Mucosa of rectum (tissue), 2 donors: ENCODE measurements around the gene PCDHGA1.

Experiments
- H3K27ac ChIP-seq, 2 donors: one replicate each; pipeline ENCODE4 v1.7.0; 2013; ENCODE audit warnings: inconsistent platforms in 2 of 2, low read depth in 2 of 2, low read length in 2 of 2
- H3K27me3 ChIP-seq, 2 donors: one replicate each; pipeline ENCODE4 v1.7.0; 2013; ENCODE audit warnings: low read length in 2 of 2; ENCODE audit not compliant: control insufficient read depth in 2 of 2, insufficient read depth in 2 of 2
- H3K36me3 ChIP-seq, 2 donors: one replicate each; pipeline ENCODE4 v1.7.0; 2013; ENCODE audit warnings: low read length in 2 of 2; ENCODE audit not compliant: control insufficient read depth in 2 of 2, insufficient read depth in 2 of 2
- H3K4me1 ChIP-seq, 2 donors: one replicate each; pipeline ENCODE4 v1.7.0; 2013; ENCODE audit warnings: low read length in 2 of 2, mild to moderate bottlenecking in 1 of 2; ENCODE audit not compliant: control insufficient read depth in 2 of 2, insufficient read depth in 2 of 2
- H3K4me3 ChIP-seq, 2 donors: one replicate each; pipeline ENCODE4 v1.7.0; 2013; ENCODE audit warnings: low read length in 2 of 2
- H3K9ac ChIP-seq, 2 donors: one replicate each; pipeline ENCODE4 v1.7.0; 2013; ENCODE audit warnings: low read length in 2 of 2, low read depth in 1 of 2, mild to moderate bottlenecking in 1 of 2
- H3K9me3 ChIP-seq, 2 donors: one replicate each; pipeline ENCODE4 v1.7.0; 2013; ENCODE audit warnings: low read length in 2 of 2; ENCODE audit not compliant: control insufficient read depth in 2 of 2
- donor health status: healthy.
- donor health status: Normal muscosa, but diverticular disease.

PCDHGA1 gene

DNA sequence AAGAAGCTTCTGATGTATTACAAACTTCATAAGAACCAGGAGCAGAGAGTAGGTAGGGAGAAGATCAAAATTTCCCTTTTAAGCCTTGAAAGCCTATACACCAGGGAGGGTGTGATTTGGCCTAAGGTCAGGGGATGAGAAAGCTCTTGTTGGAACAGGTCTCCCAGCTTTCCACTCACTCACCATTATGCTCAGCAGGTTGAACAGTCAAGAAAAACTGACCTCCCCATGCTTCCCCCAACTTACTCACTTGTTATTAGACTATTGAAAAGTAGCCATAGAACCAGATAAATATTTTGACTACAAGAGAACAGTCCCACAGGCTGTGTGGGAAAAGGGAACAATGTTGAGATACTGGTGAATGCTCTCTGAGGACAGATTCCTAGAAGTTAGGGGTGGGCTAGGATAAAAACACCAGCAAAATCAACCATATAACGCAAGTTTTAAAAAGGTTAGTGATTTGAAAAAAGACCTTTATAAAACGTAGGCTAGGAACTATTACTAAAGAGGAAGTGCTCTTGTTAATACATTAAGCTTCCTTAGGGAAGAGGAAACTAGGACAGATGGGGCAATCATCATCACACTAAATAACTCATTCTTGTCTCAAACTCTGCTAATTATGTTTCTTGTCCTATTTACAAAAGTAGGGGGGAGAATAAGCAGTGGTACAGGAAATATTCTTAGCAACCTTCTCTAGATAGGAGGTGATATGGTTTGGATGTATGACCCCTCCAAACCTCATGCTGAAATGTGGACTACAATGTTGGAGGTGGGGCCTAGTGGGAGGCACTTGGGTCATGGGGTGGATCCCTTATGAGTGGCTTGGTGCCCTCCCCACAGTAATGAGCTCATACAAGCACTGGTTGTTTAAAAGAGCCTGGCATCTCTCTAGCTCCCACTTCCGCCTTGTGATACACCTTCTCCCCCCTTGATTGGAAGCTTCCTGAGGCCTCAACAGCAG, 189.6 kb downstream of the PCDHGA1 start:
- H3K4me1 ChIP-seq = peaks cover 14 to 16% of the 10 kb centered on the region in 2 donors

DNA sequence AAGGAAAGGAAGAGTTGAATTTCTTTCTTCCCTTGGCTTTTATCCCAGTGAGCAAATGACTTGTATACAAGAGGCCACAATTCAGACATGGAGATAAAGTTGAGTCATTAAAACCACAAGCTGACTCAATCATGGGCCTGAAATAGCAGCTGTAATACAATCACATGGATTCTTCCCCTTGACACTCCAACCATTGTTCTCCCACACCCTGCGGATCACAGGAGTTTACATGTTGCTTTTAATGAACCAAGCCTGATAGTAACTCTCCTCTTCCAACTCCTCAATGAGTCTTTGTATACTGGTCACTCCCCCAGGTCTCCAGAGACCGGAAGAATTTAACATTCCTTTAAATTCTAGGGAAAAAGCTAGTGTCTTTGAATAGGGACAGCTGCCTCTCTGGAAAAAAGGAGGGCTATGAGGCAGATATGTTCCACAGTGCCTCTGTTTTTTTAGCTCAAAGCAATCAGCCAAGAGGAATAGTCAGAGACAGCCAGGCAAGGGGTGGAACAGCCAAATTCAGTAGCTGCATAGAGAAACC, 191.0 kb downstream of the PCDHGA1 start:
- H3K27me3 ChIP-seq = no peaks in the 10 kb centered on the region
- peak overlapping the region; percentile 78 to 79 for H3K27ac ChIP-seq
- no peak overlapping the region for H3K9ac ChIP-seq
- peaks cover 28 to 52% of the 10 kb centered on the region in 2 donors for H3K36me3 ChIP-seq
- no peaks in the 10 kb centered on the region for H3K9me3 ChIP-seq
- peaks cover 21 to 28% of the 10 kb centered on the region in 2 donors for H3K4me1 ChIP-seq
- no peak overlapping the region for H3K4me3 ChIP-seq

More for the DNA sequence above, 189.6 kb downstream of the PCDHGA1 start:
- Histone ChIP-seq H3K27me3 (no peaks in the 10 kb centered on the region), H3K9me3 (no peaks in the 10 kb centered on the region), H3K27ac (peak overlapping the region in 1 of 2 donors; percentile 78), H3K4me3 (no peak overlapping the region), H3K36me3 (peaks cover 26 to 54% of the 10 kb centered on the region in 2 donors), H3K9ac (no peak overlapping the region)

DNA sequence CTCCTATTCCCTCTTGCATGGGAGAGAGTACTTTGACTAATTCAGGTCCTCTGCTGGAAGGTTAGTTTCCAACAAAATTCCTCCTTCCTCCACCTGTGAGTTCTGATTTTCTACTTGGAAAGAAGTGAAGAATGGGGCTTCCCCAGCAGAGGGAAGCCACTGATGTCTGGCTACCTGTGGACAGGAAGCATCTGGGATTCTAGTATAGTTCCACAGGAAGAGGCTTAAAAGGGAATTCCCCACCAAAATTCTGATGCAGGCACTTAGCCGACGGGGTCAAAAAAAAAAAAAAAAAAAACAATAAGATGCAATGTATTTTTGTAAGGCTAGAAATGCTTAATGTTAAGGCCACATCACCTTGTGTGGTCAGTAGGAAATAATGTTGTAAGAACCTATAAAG, 192.0 kb downstream of the PCDHGA1 start:
- no peaks in the 10 kb centered on the region for H3K27me3 ChIP-seq
- no peak overlapping the region for H3K4me3 ChIP-seq
- H3K9ac ChIP-seq = no peak overlapping the region
- peaks cover 27 to 54% of the 10 kb centered on the region in 2 donors for H3K36me3 ChIP-seq
- H3K27ac ChIP-seq = peak overlapping the region in 1 of 2 donors; percentile 78
- no peaks in the 10 kb centered on the region for H3K9me3 ChIP-seq
- peaks cover 21 to 28% of the 10 kb centered on the region in 2 donors for H3K4me1 ChIP-seq

DNA sequence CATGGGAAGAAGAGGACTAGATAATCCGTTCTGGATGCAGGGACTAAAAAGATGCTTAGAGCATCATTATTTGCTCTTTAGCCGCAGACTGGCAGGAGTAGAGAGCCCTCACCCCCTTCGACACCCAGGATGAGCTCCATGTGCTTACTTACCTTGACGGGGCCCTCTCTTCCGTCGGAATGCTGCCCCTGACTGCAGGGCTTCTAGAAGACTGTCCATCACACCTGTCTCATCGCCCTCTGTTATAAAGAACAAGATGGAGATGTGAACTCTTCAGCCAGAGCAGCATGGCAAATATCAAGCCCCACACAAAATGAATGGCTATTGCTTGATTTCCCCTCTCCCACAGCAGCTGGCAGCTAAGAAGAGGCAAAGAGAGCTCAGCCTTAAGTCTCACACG, 193.7 kb downstream of the PCDHGA1 start:
- H3K4me3 ChIP-seq = no peak overlapping the region
- H3K27me3 ChIP-seq = no peaks in the 10 kb centered on the region
- H3K9me3 ChIP-seq = no peaks in the 10 kb centered on the region
- H3K4me1 ChIP-seq = peaks cover 21 to 28% of the 10 kb centered on the region in 2 donors
- H3K9ac ChIP-seq = no peak overlapping the region
- H3K27ac ChIP-seq = no peak overlapping the region
- peaks cover 29 to 58% of the 10 kb centered on the region in 2 donors for H3K36me3 ChIP-seq

DNA sequence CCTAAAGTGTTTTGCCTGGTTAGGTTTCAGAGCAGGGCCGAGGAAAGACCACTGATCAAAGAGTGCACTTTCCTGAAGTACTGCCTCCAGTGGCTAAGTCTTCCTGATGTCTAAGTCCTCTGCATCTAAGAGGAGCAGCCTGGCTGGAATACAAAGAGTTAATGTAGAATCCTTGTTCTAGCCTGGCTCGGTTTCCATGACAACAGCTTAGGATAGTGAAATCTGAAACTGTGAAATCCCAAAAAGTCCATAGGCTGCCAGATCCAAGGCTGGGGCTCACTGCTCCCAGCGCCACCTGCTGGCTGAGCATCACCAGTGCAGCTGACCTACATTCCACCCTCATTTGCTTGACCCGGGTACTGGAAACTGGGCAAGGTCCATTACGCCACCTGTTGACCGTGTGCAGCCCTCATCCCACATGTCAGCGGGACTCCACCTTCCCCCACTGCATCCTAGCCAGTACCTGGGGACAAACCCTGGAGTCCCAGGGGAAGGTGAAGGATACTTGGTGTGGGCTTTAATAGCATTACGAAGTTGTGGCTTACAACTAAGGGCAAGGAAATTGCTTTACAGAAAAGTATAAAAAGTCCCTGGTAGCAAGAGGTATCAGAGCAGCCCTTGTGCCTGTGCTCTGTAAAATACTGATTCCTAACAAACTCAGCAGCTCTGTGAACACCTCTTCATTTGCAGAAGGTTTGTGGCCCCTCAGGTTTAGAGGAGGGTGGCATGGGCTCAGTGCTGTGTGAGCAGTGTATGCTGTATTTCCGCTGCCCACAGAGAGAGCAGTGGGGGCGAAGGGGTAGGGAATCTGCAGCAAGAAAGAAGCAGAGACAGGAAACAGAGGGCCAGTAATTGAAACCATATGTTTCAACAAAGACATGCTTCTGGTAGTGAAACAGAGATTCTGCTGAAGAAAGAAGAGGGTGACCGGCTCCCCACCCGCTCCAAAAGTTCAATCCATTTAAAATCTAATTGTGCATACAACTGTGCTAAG, 194.6 kb downstream of the PCDHGA1 start:
- H3K4me3 ChIP-seq = no peak overlapping the region
- peak overlapping the region; percentile 16 to 32 for H3K27ac ChIP-seq
- H3K36me3 ChIP-seq = peaks cover 30 to 58% of the 10 kb centered on the region in 2 donors
- H3K9ac ChIP-seq = no peak overlapping the region
- H3K27me3 ChIP-seq = no peaks in the 10 kb centered on the region
- no peaks in the 10 kb centered on the region for H3K9me3 ChIP-seq
- H3K4me1 ChIP-seq = peaks cover 21 to 28% of the 10 kb centered on the region in 2 donors

DNA sequence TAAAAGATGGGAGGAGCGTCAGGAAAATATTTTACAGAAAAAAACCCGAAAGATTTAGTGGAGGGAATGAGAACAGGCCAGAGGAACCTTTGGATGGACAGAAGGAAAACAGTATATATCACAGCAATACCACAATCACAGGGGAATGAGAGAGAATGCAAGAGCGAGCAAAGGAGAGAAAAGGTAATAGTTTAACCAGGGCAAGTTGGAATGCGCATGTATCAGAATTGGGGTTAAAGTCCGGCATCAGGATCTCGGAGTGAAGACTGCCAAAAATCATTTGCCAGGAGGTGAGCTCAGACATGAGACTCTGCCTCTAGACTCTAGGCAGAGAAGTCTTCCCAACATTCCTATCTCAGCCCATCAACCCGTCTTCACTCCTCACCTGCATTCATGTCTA, 195.3 kb downstream of the PCDHGA1 start:
- peaks cover 30 to 56% of the 10 kb centered on the region in 2 donors for H3K36me3 ChIP-seq

DNA sequence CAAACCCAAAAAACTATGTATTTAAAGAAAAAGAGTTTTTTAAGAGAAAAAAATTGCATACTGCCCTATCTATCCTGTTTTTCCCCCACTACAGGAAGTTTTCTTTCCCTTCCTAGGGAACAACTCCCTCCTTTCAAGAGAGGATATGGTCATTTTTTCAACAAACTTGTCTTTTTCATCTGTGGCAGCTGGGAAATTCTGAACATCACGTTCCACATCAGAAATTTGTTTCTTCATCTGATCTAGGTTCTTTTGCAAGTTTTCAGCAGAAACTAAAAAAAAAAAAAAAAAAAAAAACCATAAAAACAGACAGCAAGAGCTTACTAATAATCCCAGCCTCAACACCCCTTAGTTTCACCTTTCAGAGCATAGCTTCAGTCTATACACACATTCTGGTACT, 197.1 kb downstream of the PCDHGA1 start:
- peaks cover 13 to 14% of the 10 kb centered on the region in 2 donors for H3K4me1 ChIP-seq
- H3K27me3 ChIP-seq = no peaks in the 10 kb centered on the region
- no peaks in the 10 kb centered on the region for H3K9me3 ChIP-seq
- H3K4me3 ChIP-seq = no peak overlapping the region
- no peak overlapping the region for H3K9ac ChIP-seq
- peaks cover 34 to 57% of the 10 kb centered on the region in 2 donors for H3K36me3 ChIP-seq
- H3K27ac ChIP-seq = no peak overlapping the region

More for the DNA sequence above, 195.3 kb downstream of the PCDHGA1 start:
- H3K4me3 ChIP-seq = no peak overlapping the region
- no peaks in the 10 kb centered on the region for H3K9me3 ChIP-seq
- H3K4me1 ChIP-seq = peaks cover 21 to 25% of the 10 kb centered on the region in 2 donors
- no peaks in the 10 kb centered on the region for H3K27me3 ChIP-seq
- H3K9ac ChIP-seq = no peak overlapping the region
- H3K27ac ChIP-seq = peak overlapping the region; percentile 16 to 22

DNA sequence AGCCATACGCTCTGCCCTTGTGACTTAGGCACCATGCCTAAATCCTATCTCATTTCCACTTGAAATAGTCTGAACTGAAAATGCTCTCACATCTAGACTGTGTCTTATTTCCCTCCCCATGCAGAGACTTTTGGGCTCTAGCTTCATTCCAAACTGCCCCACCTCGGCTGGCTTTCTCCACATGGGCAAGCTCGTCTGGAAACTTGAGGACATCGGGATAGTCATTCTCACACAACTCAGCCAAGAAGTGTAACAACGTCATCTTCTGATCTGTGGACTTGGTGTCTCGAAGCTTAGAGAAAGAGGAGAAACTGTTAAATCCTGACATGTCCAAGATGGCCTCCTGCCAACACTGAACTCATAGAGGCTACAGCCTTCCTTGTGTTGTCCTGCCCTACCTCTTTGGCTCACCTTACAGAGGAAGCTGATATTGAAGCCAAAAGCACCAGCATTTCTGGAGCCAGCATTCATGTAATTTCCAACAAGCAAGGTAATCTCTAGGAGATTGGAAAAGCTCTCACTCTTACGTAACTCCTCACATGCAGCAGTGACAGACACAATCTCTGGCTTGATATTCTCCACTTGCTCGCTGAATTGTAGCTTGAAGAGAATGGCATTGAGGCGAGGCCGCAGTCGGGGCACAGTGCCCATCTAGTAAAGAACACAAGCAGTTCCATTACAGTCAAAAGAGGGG, 198.1 kb downstream of the PCDHGA1 start:
- no peak overlapping the region for H3K9ac ChIP-seq
- H3K27me3 ChIP-seq = no peaks in the 10 kb centered on the region
- no peak overlapping the region for H3K27ac ChIP-seq
- H3K36me3 ChIP-seq = peaks cover 34 to 55% of the 10 kb centered on the region in 2 donors
- H3K4me1 ChIP-seq = peaks cover 12 to 13% of the 10 kb centered on the region in 2 donors
- H3K4me3 ChIP-seq = no peak overlapping the region
- no peaks in the 10 kb centered on the region for H3K9me3 ChIP-seq

DNA sequence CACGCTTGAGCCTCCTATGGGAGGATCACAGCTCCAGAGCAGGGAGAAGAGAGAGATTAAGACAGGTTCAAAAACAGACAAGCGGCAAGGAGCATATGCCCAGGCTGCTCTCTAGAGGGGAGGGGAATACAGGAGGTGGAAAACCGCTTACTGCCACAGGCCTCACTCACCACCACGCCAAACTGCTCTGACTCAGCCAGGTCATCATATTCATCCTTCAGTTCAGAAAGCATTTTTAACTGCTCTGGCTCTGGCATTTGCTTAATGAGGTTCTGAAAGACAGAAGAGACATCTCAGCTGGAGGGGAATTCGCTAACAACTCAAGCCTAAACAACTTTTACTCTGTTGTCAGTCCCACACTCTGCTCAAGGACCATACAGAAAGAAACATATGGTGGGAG, 198.7 kb downstream of the PCDHGA1 start:
- no peak overlapping the region for H3K9ac ChIP-seq
- H3K4me3 ChIP-seq = no peak overlapping the region
- H3K27me3 ChIP-seq = no peaks in the 10 kb centered on the region
- peaks cover 12 to 13% of the 10 kb centered on the region in 2 donors for H3K4me1 ChIP-seq
- peaks cover 30 to 56% of the 10 kb centered on the region in 2 donors for H3K36me3 ChIP-seq
- no peak overlapping the region for H3K27ac ChIP-seq
- H3K9me3 ChIP-seq = no peaks in the 10 kb centered on the region
